ENCODE results near the gene TBC1D21.

GRCh38 chr15:73892446-73893226 is 19.3 kb downstream of the TBC1D21 start:
- TF ChIP-seq CTCF (IDR thresholded peaks at IDR 0.05) (no peak), POLR2AphosphoS5 (IDR thresholded peaks at IDR 0.05) (no peak)
